H1 (cell line): Measurements from ENCODE around the gene USP49. TPM values are rescaled to one million over a fixed set of nuclear protein-coding genes. Genes with fewer than 3 reads are reported as not detected.

Source experiments
- CTCF ChIA-PET: fragments of 300-600 bp; sonication (Branson Sonifier 250); formaldehyde crosslinking; loops from one replicate; lab custom pipeline; 2021; ENCODE audit not compliant: partially characterized antibody; lab: Charles Lee
- POLR2A ChIA-PET: fragments of 300-600 bp; sonication (Branson Sonifier 250); formaldehyde crosslinking; loops from one replicate; lab custom pipeline; 2021; ENCODE audit warnings: inconsistent platforms; ENCODE audit not compliant: partially characterized antibody; lab: Charles Lee
- DNase-seq, 2 experiments: peaks; one replicate each; pipeline versions ENCODE4 v3.0.0 to v3.0.0-alpha.2; 2010 to 2022; ENCODE audit warnings: low spot score in 2 of 2, low read depth in 1 of 2, mixed read lengths in 1 of 2
- FAIRE-seq: peaks from 2 replicates; lab custom pipeline; 2011; peaks lifted over from hg19 to GRCh38; lab: Jason Lieb, UNC
- H2AFZ ChIP-seq: 2 replicates; pipeline ENCODE4 v1.8.1; 2012; ENCODE audit warnings: low read length, inconsistent platforms
- H2AK5ac ChIP-seq: 2 replicates; pipeline ENCODE4 v1.6.1; 2013; ENCODE audit warnings: low read depth, low read length
- H2BK120ac ChIP-seq: replicated peaks from 2 replicates; pipeline ENCODE3; 2013; ENCODE audit warnings: low read depth, low read length, inconsistent platforms
- H2BK12ac ChIP-seq: 2 replicates; pipeline ENCODE4 v1.6.1; 2013; ENCODE audit warnings: low read depth, low read length
- H2BK15ac ChIP-seq: 2 replicates; pipeline ENCODE4 v1.6.1; 2013; ENCODE audit warnings: low read length
- H2BK20ac ChIP-seq: 2 replicates; pipeline ENCODE4 v1.6.1; 2013; ENCODE audit warnings: low read length
- H2BK5ac ChIP-seq: 2 replicates; pipeline ENCODE4 v1.6.1; 2013; ENCODE audit warnings: low read depth, low read length
- H3K14ac ChIP-seq: 2 replicates; pipeline ENCODE4 v1.6.1; 2013; ENCODE audit warnings: inconsistent platforms; ENCODE audit not compliant: insufficient read length
- H3K18ac ChIP-seq: 2 replicates; pipeline ENCODE4 v1.6.1; 2013; ENCODE audit warnings: low read length; ENCODE audit errors: extremely low read depth
- H3K23ac ChIP-seq: 2 replicates; pipeline ENCODE4 v1.6.1; 2013; ENCODE audit warnings: inconsistent platforms; ENCODE audit not compliant: insufficient read length
- H3K23me2 ChIP-seq: 2 replicates; pipeline ENCODE4 v1.6.1; 2013; ENCODE audit warnings: low read depth, low read length
- H3K27ac ChIP-seq: 2 replicates; pipeline ENCODE4 v1.6.1; 2011; ENCODE audit warnings: low read depth, low read length, inconsistent platforms
- H3K27me3 ChIP-seq, 4 experiments: replicated peaks in 1 of 4; 1 replicate in 1 of 4; 2 replicates in 3 of 4; pipeline versions ENCODE4 v1.6.1 to v1.8.1; 2011 to 2013; ENCODE audit warnings: low read length in 3 of 4, mild to moderate bottlenecking in 3 of 4, inconsistent platforms in 2 of 4, mixed read lengths in 2 of 4, moderate library complexity in 1 of 4; ENCODE audit not compliant: control insufficient read depth in 3 of 4, insufficient read depth in 3 of 4; ENCODE audit errors: extremely low read depth in 1 of 4
- H3K36me3 ChIP-seq, 4 experiments: 2 replicates each; pipeline versions ENCODE4 v1.6.1 to v1.8.1; 2011 to 2013; ENCODE audit warnings: mild to moderate bottlenecking in 4 of 4, low read length in 3 of 4, moderate library complexity in 2 of 4, control low read depth in 1 of 4, inconsistent platforms in 1 of 4; ENCODE audit not compliant: insufficient read depth in 4 of 4, control insufficient read depth in 2 of 4
- H3K4ac ChIP-seq: replicated peaks from 2 replicates; pipeline ENCODE3; 2013; ENCODE audit warnings: low read length, low read depth, mixed read lengths, inconsistent platforms; ENCODE audit not compliant: insufficient read length
- H3K4me1 ChIP-seq, 4 experiments: replicated peaks in 1 of 4; 1 replicate in 1 of 4; 2 replicates in 3 of 4; pipeline versions ENCODE4 v1.6.1 to v1.8.1; 2011 to 2013; ENCODE audit warnings: low read length in 3 of 4, inconsistent platforms in 2 of 4, mixed read lengths in 1 of 4; ENCODE audit not compliant: insufficient read depth in 4 of 4, control insufficient read depth in 3 of 4
- H3K4me2 ChIP-seq, 2 experiments: 2 replicates each; pipeline versions ENCODE4 v1.6.1 to v1.8.1; 2011 to 2013; ENCODE audit warnings: low read depth in 2 of 2, low read length in 2 of 2, control low read depth in 1 of 2, inconsistent platforms in 1 of 2, mild to moderate bottlenecking in 1 of 2; ENCODE audit not compliant: insufficient read depth in 1 of 2
- H3K4me3 ChIP-seq, 4 experiments: fragments of 200-600, 300-600 bp in 1 of 4; sonication (generic), shearing (Covaris generic), sonication (Bioruptor Twin) in 1 of 4; 2 replicates each; pipeline versions ENCODE4 v1.5.1 to v1.8.1; 2011 to 2016; ENCODE audit warnings: low read length in 4 of 4, low read depth in 3 of 4, control low read depth in 2 of 4, inconsistent platforms in 2 of 4, mild to moderate bottlenecking in 2 of 4, mixed read lengths in 1 of 4, moderate library complexity in 1 of 4; ENCODE audit not compliant: insufficient read depth in 2 of 4; ENCODE audit errors: extremely low read depth in 1 of 4
- H3K56ac ChIP-seq: replicated peaks from 2 replicates; pipeline ENCODE3; 2013; ENCODE audit warnings: low read depth, mild to moderate bottlenecking, mixed read lengths, low read length, inconsistent platforms; ENCODE audit not compliant: insufficient read length
- H3K79me1 ChIP-seq: 2 replicates; pipeline ENCODE4 v1.6.1; 2013; ENCODE audit warnings: low read depth, low read length, control low read depth
- H3K79me2 ChIP-seq, 2 experiments: 2 replicates each; pipeline versions ENCODE4 v1.6.1 to v1.8.1; 2012 to 2013; ENCODE audit warnings: low read length in 2 of 2, mild to moderate bottlenecking in 2 of 2, inconsistent platforms in 1 of 2; ENCODE audit not compliant: insufficient read depth in 2 of 2, control insufficient read depth in 1 of 2
- H3K9ac ChIP-seq, 4 experiments: replicated peaks in 1 of 4; 1 replicate in 1 of 4; 2 replicates in 3 of 4; pipeline versions ENCODE4 v1.6.1 to v1.8.1; 2011 to 2013; ENCODE audit warnings: low read depth in 3 of 4, low read length in 3 of 4, control low read depth in 2 of 4, mild to moderate bottlenecking in 2 of 4, moderate library complexity in 2 of 4, inconsistent platforms in 1 of 4; ENCODE audit errors: extremely low read depth in 1 of 4
- H3K9me3 ChIP-seq, 2 experiments: 2 replicates each; pipeline versions ENCODE4 v1.6.1 to v1.8.1; 2012 to 2013; ENCODE audit warnings: mild to moderate bottlenecking in 2 of 2, moderate library complexity in 2 of 2, control low read depth in 1 of 2, inconsistent platforms in 1 of 2, low read depth in 1 of 2, low read length in 1 of 2, mixed read lengths in 1 of 2; ENCODE audit not compliant: insufficient read depth in 2 of 2
- H4K20me1 ChIP-seq, 2 experiments: replicated peaks in 1 of 2; 2 replicates each; pipeline versions ENCODE3 to v1.8.1; 2011 to 2013; ENCODE audit warnings: inconsistent platforms in 2 of 2, low read length in 2 of 2, mild to moderate bottlenecking in 1 of 2; ENCODE audit not compliant: insufficient read depth in 2 of 2, control insufficient read depth in 1 of 2
- H4K5ac ChIP-seq: 2 replicates; pipeline ENCODE4 v1.6.1; 2013; ENCODE audit warnings: low read length, low read depth, mixed read lengths, inconsistent platforms; ENCODE audit not compliant: insufficient read length
- H4K8ac ChIP-seq: 2 replicates; pipeline ENCODE4 v1.8.0; 2013; ENCODE audit warnings: mild to moderate bottlenecking, moderate library complexity, low read length, inconsistent platforms; ENCODE audit not compliant: insufficient read depth; ENCODE audit errors: extremely low read depth
- H4K91ac ChIP-seq: replicated peaks from 2 replicates; pipeline ENCODE3; 2013; ENCODE audit warnings: low read length, mixed read lengths, inconsistent platforms; ENCODE audit not compliant: insufficient read length
- BCL11A ChIP-seq, 2 experiments: IDR thresholded peaks; one replicate each; pipeline ENCODE4 v1.6.1; 2011; ENCODE audit warnings: low read depth in 2 of 2, low read length in 2 of 2, mild to moderate bottlenecking in 2 of 2
- BRCA1 ChIP-seq: IDR thresholded peaks from 2 replicates; pipeline ENCODE4 v1.6.1; 2012; ENCODE audit warnings: low read depth, low read length, improper control_type of control experiment
- RXRA ChIP-seq: IDR thresholded peaks from 2 replicates; pipeline ENCODE4 v1.6.1; 2011; ENCODE audit warnings: low read depth, mild to moderate bottlenecking, low read length, moderate library complexity; ENCODE audit not compliant: insufficient read depth
- WGBS, 2 experiments: shearing (Covaris generic) in 1 of 2; methylation state at CpG; one replicate each; pipeline versions ENCODE4 v1.1.6 to v1.1.7; 2013 to 2015; ENCODE audit warnings: low lambda C conversion rate in 2 of 2, mixed read lengths in 2 of 2, inconsistent platforms in 1 of 2, low coverage in 1 of 2, missing lambda C conversion rate in 1 of 2; ENCODE audit not compliant: insufficient replicate concordance in 2 of 2, insufficient coverage in 1 of 2, insufficient read length in 1 of 2; ENCODE audit errors: extremely low coverage in 1 of 2, missing lambda C conversion rate in 1 of 2; 5-methylcytosine and 5-hydroxymethylcytosine counted together
- polyA plus RNA-seq, 7 experiments: library from polyadenylated mRNA; depleted of rRNA in 3 of 7; stranded (reverse) in 5 of 7; unstranded in 2 of 7; fragments of >200 nt in 5 of 7; fragments of 200-250 nt in 2 of 7; gene quantifications; 1 replicate in 5 of 7; 2 replicates in 1 of 7; 4 replicates in 1 of 7; pipeline versions ENCODE4 v1.2.1 to v1.2.3, GENCODE V29; 2011 to 2013; ENCODE audit warnings: missing spikeins in 2 of 7, mixed read lengths in 2 of 7
- total RNA-seq: library from RNA; stranded (reverse); fragmentation: NEBNext Ultra II Directional; extraction: Animal tissue kit (Norgen Biotek cat#: 25700); gene quantifications from 2 replicates; pipeline ENCODE4 v1.2.1, GENCODE V29; 2021

USP49 gene
- total and polyA plus RNA-seq, 2 of the 8 experiments (the other 6 are each of a cell fraction or from before 2014, with no cell fraction given), result 6.9 to 24.4 TPM

- no peak overlapping the region for H3K4me2 ChIP-seq
- no peaks in the 10 kb centered on the region for H3K27me3 ChIP-seq
- H3K18ac ChIP-seq, result no peak overlapping the region
- ChIA-PET CTCF (interaction anchor here (1.6 kb wide), 1 partner anchor 185 kb away, joined by 4 read pairs; no protein-coding TSS in a partner anchor), POLR2A (no interaction called here)
- no peak overlapping the region for H3K9ac ChIP-seq
- no peak overlapping the region for H3K4ac ChIP-seq
- H4K91ac ChIP-seq, result no peak overlapping the region
- H3K4me1 ChIP-seq, result no peaks in the 10 kb centered on the region
- no peak overlapping the region for H2BK120ac ChIP-seq
- H3K79me2 ChIP-seq, result no peaks in the 10 kb centered on the region
- no peak overlapping the region for H2BK12ac ChIP-seq
- H3K27ac ChIP-seq, result no peak overlapping the region
- no peak overlapping the region for H4K5ac ChIP-seq
- no peaks in the 10 kb centered on the region for H3K79me1 ChIP-seq
- H4K8ac ChIP-seq, result no peak overlapping the region
- no peak for DNase-seq
- H3K14ac ChIP-seq, result no peak overlapping the region
- 93% methylated on average over 9 of the region's 9 CpGs; no CpG with 5 or more reads in 1 of the 2 experiments for WGBS, 2 experiments
- H3K9me3 ChIP-seq, result no peaks in the 10 kb centered on the region
- no peak overlapping the region for H3K23ac ChIP-seq
- H3K4me3 ChIP-seq, result no peak overlapping the region
- H4K20me1 ChIP-seq, result no peaks in the 10 kb centered on the region
- no peaks in the 10 kb centered on the region for H3K23me2 ChIP-seq
- no peak overlapping the region for H2BK5ac ChIP-seq
- no peak overlapping the region for H3K56ac ChIP-seq
- H2BK20ac ChIP-seq, result no peak overlapping the region
- no peak for FAIRE-seq
- H2AFZ ChIP-seq, result no peak overlapping the region
- H2AK5ac ChIP-seq, result no peak overlapping the region
- H3K36me3 ChIP-seq, result no peaks in the 10 kb centered on the region
- H2BK15ac ChIP-seq, result no peak overlapping the region
- no peak for TF ChIP-seq BRCA1
- TF ChIP-seq RXRA, result no peak
- TF ChIP-seq BCL11A (IDR thresholded peaks at IDR 0.05; ENCODE audit: low read depth in 2 of 2, low read length in 2 of 2), result no peak
Measured at GRCh38 chr6:41843178-41843577, 52.0 kb downstream of the USP49 start.
